ENCODE results near the gene BIRC5.

The BIRC5 gene

GRCh38 chr17:78175643-78175981, 38.4 kb upstream of the BIRC5 start:
- TF ChIP-seq CTCF (conservative IDR thresholded peaks at IDR 0.05; ENCODE audit: low read depth, low read length), result no peak
- no peak overlapping the region for H3K4me3 ChIP-seq (ENCODE audit: low read length)
- no peak for DNase-seq (ENCODE audit: low read depth)

GRCh38 chr17:78176548-78177025, 37.5 kb upstream of the BIRC5 start:
- peak; percentile 98 for TF ChIP-seq CTCF (conservative IDR thresholded peaks at IDR 0.05; ENCODE audit: low read depth, low read length)
- DNase-seq (ENCODE audit: low read depth), result no peak
- H3K4me3 ChIP-seq (ENCODE audit: low read length), result no peak overlapping the region

- H3K4me3 ChIP-seq (ENCODE audit: low read length), result no peak overlapping the region
- no peak for DNase-seq (ENCODE audit: low read depth)
- TF ChIP-seq CTCF (conservative IDR thresholded peaks at IDR 0.05; ENCODE audit: low read depth, low read length), result no peak
These were observed 34.7 kb upstream of the BIRC5 start for GRCh38 chr17:78179372-78179771.

GRCh38 chr17:78180083-78180482, 34.0 kb upstream of the BIRC5 start:
- no peak for DNase-seq (ENCODE audit: low read depth)
- no peak overlapping the region for H3K4me3 ChIP-seq (ENCODE audit: low read length)
- no peak for TF ChIP-seq CTCF (conservative IDR thresholded peaks at IDR 0.05; ENCODE audit: low read depth, low read length)

- H3K4me3 ChIP-seq (ENCODE audit: low read length), result no peak overlapping the region
- TF ChIP-seq CTCF (conservative IDR thresholded peaks at IDR 0.05; ENCODE audit: low read depth, low read length), result no peak
- DNase-seq (ENCODE audit: low read depth), result no peak
These were observed 33.5 kb upstream of the BIRC5 start for GRCh38 chr17:78180508-78180907.

- no peak overlapping the region for H3K4me3 ChIP-seq (ENCODE audit: low read length)
- TF ChIP-seq CTCF (conservative IDR thresholded peaks at IDR 0.05; ENCODE audit: low read depth, low read length), result no peak
- DNase-seq (ENCODE audit: low read depth), result no peak
These were observed 31.5 kb upstream of the BIRC5 start for GRCh38 chr17:78182504-78182903.

- no peak overlapping the region for H3K4me3 ChIP-seq (ENCODE audit: low read length)
- no peak for DNase-seq (ENCODE audit: low read depth)
- TF ChIP-seq CTCF (conservative IDR thresholded peaks at IDR 0.05; ENCODE audit: low read depth, low read length), result no peak
These were observed 30.1 kb upstream of the BIRC5 start for GRCh38 chr17:78183916-78184315.
